T-helper 1 cell treated with Interleukin-12 subunit alpha and Interleukin-12 subunit beta and Interleukin-4 antibody, amounts not matched to agents 30 μg/mL and 1 μg/mL, for 36 hours (primary cell): ENCODE measurements around the gene JSRP1.

Experiments used
- H3K27ac Mint-ChIP-seq: one replicate; pipeline ENCODE4 v1.8.0; 2021; ENCODE audit warnings: mild to moderate bottlenecking, mixed read lengths
- H3K27me3 Mint-ChIP-seq: one replicate; pipeline ENCODE4 v1.8.0; 2021; ENCODE audit warnings: low read depth, mixed read lengths
- H3K36me3 Mint-ChIP-seq: one replicate; pipeline ENCODE4 v1.8.0; 2021; ENCODE audit warnings: low read depth, mixed read lengths
- H3K4me1 Mint-ChIP-seq: one replicate; pipeline ENCODE4 v1.8.0; 2021; ENCODE audit warnings: low read depth, mixed read lengths
- H3K4me3 Mint-ChIP-seq: one replicate; pipeline ENCODE4 v1.8.0; 2021; ENCODE audit warnings: mild to moderate bottlenecking, moderate library complexity, mixed read lengths
- H3K9me3 Mint-ChIP-seq: one replicate; pipeline ENCODE4 v1.8.0; 2021; ENCODE audit warnings: mixed read lengths

JSRP1 gene

DNA sequence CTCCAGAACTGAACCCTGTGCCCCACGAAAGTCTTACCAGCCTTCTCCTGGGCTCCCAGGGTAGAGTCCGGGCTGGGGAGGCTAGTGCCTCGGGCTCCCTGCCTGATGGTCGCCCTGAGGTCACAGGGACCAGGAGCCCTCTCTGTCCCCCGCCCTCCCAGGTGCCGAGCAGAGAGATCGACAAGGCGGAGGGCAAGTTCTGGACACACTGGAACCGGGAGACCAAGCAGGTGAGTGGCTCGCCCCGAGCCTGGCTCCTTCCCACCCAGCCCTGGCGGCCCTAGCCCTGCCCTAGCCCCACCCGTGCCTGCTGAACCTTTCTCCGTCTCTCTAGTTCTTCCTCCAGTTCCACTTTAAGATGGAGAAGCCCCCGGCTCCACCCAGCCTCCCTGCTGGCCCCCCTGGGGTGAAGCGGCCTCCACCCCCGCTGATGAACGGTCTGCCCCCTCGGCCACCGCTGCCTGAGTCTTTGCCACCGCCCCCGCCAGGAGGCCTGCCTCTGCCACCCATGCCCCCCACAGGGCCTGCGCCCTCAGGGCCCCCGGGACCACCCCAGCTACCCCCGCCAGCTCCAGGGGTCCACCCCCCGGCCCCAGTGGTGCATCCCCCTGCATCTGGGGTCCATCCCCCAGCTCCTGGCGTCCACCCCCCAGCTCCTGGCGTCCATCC, 8.7 kb downstream of the JSRP1 start:
- Mint-ChIP-seq H3K4me1 (peaks cover 6% of the 10 kb centered on the region), H3K27ac (no peak overlapping the region), H3K36me3 (peaks cover 17% of the 10 kb centered on the region), H3K9me3 (no peaks in the 10 kb centered on the region), H3K4me3 (no peak overlapping the region), H3K27me3 (peaks cover 2% of the 10 kb centered on the region)

DNA sequence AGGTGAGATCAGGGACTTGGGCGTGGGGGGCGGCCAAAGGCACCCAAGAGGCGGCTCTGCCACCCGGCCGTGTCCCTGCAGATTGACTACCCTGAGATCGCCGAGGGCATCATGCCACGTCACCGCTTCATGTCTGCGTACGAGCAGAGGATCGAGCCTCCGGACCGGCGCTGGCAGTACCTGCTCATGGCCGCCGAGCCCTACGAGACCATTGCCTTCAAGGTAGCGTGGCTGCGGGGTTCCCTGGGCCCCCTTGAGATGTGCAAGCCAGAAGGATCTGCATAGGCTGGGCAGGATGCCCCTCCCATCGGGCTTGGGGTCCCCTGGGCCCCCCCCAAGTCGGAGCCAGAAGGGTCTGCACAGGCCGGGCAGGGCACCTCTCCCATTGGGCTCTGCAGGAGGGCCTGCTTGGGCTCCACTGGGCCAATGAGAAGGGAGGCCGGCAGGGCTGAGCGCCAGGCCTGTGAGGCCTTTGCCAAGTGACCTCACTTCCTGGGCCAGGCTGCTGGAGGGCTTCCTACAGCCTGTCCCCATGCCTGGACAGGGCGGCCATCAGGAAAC, 9.3 kb downstream of the JSRP1 start:
- Mint-ChIP-seq H3K36me3 (peaks cover 21% of the 10 kb centered on the region), H3K27ac (no peak overlapping the region), H3K4me1 (peaks cover 10% of the 10 kb centered on the region), H3K27me3 (no peaks in the 10 kb centered on the region), H3K9me3 (no peaks in the 10 kb centered on the region), H3K4me3 (no peak overlapping the region)

DNA sequence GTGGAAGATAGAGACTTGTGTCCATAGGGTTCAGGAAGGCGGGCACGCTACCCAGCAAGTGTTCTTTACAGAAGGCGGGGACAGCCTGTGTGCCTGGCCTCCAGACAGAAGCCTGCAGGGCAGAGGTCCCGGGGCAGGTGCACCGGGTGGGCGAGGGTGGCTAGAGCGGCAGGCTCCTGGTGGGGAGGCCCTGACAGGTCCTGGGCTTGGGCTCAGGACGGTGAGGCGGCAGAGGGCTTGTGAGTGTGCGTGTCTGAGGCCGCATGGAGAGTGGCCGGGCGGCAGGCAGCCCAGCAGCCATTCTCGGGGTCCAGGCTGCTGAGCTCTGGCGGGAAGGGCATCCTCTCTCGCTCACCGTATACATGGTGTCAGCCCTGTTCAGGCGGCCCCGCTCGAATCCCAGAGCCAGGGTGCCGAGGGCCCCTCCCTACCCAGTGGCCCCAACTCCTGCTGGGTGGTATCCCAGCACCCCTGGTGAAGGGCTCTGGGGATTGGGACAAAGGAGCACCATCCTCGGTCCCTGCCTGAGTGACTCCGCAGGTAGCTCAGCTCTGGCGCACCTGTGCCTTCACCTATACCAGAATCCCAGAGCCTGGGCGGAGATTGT, 10.1 kb downstream of the JSRP1 start:
- Mint-ChIP-seq H3K9me3 (no peaks in the 10 kb centered on the region), H3K4me3 (no peak overlapping the region), H3K36me3 (peaks cover 21% of the 10 kb centered on the region), H3K27ac (no peak overlapping the region), H3K27me3 (no peaks in the 10 kb centered on the region), H3K4me1 (peaks cover 13% of the 10 kb centered on the region)

DNA sequence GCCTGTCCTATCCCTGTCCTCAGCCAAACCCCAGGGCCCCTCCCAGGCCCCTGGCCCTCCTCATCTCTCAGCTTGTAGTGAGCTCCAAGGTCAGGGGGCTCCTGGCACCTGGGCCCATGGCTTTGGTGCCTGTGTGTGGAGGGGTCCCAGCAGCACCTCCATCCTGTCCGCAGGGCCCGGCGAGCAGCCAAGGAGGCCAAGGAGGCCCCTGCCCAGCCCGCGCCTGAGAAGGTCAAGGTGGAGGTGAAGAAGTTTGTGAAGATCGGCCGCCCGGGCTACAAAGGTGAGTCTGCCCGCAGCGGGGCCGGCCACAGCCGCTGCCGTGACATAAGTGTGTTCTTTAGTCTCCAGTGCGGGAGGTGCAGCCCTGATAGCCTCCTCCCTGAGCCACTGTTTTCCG, 10.9 kb downstream of the JSRP1 start:
- peaks cover 23% of the 10 kb centered on the region for H3K36me3 Mint-ChIP-seq
- H3K27me3 Mint-ChIP-seq = no peaks in the 10 kb centered on the region
- H3K27ac Mint-ChIP-seq = no peak overlapping the region
- H3K4me1 Mint-ChIP-seq = peaks cover 22% of the 10 kb centered on the region
- H3K4me3 Mint-ChIP-seq = no peak overlapping the region
- no peaks in the 10 kb centered on the region for H3K9me3 Mint-ChIP-seq

DNA sequence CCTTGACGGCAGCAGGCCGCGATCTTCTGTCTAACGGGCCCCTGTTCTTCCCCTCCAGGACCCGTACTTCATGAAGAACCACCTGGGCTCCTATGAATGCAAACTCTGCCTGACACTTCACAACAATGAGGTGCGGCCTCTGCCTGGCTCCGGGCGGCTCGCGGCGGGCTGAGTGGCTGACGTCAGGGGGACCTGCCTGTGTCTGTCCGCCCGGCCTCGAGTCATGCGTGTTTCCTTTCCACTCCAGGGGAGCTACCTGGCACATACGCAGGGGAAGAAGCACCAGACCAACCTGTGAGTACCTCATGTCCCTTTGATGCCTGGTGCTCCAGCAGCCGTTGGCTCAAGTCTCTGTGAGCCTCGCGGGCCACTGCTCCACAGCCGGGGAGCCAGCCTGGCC, 11.7 kb downstream of the JSRP1 start:
- Mint-ChIP-seq H3K27me3 (no peaks in the 10 kb centered on the region), H3K4me1 (peaks cover 25% of the 10 kb centered on the region), H3K4me3 (no peak overlapping the region), H3K27ac (no peak overlapping the region), H3K36me3 (peaks cover 27% of the 10 kb centered on the region), H3K9me3 (no peaks in the 10 kb centered on the region)

DNA sequence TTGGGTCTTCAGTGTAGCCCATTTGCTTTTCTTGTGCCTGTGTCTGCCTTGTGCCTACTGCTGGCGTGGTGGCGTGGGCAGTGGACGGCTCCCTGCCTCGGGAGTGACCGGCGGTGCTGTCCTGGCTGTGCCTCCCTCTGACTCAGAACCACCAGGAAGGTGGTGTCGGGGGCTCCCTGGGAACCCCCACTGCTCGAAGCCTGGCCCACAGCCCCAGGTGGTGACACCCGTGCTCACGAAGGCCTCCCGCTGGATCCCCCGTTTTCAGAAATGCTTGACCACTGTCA, 12.1 kb downstream of the JSRP1 start:
- Mint-ChIP-seq H3K9me3 (no peaks in the 10 kb centered on the region), H3K27ac (no peak overlapping the region), H3K27me3 (no peaks in the 10 kb centered on the region), H3K4me3 (no peak overlapping the region), H3K4me1 (peaks cover 26% of the 10 kb centered on the region), H3K36me3 (peaks cover 29% of the 10 kb centered on the region)

DNA sequence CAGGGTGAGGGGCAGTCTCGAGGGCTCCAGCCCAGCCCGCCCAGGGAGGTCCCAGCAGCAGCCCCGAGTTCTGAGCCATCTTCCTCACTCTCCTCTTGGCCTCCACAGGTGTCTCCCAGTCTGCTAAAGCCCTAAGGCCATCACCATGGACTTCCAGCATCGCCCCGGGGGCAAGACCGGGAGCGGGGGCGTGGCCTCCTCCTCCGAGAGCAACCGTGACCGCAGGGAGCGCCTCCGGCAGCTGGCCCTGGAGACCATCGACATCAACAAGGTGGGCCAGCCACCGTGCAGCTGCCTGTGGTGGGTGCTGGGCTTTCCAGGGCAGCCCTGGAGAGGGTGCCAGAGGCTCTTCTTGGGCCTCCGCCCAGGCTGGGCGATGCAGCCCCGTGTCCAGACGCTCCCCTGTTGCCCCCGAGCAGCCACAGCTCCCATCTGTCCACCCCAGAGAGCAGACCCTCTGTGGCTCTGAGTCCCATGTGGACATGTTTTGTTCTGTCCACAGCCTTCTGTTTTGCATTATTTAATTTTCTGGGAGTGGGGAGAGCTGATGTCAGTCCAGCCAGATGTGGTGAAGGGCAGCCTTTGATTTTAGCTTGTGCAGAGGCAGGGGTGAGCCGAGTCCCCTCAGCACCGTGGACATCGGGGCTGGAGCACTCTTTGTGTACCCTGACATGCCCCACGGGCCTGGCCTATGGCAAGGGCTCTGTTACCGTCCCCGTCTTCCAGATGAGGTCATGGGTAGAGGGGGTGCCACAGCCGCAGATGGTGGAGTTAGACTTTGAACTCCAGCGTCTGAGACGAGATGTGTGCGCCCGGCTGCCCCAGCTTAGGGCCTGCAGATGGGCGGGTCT, 12.7 kb downstream of the JSRP1 start:
- peaks cover 30% of the 10 kb centered on the region for H3K4me1 Mint-ChIP-seq
- no peaks in the 10 kb centered on the region for H3K27me3 Mint-ChIP-seq
- no peaks in the 10 kb centered on the region for H3K9me3 Mint-ChIP-seq
- H3K27ac Mint-ChIP-seq = no peak overlapping the region
- no peak overlapping the region for H3K4me3 Mint-ChIP-seq
- H3K36me3 Mint-ChIP-seq = peaks cover 29% of the 10 kb centered on the region

DNA sequence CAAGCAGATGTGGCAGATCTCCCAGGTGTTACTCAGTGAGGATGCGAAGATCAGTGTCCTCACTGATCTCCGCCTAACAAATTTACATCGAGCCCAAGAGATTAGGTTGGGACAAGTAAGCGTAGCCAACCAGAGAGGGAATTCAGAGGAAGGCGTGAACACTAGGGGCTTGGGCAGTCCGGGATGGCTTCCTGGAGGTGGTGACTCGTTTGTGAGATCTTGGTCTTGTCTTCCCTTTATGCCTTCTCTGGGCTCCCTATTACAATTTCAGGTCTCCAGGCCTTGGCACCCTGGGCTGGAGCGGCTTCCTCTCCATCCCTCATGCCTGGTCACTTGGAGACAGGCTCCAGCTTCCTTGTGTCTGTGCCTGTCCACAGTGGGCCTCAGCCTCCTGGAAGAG, 13.4 kb downstream of the JSRP1 start:
- H3K4me3 Mint-ChIP-seq = no peak overlapping the region
- no peak overlapping the region for H3K27ac Mint-ChIP-seq
- H3K4me1 Mint-ChIP-seq = peaks cover 37% of the 10 kb centered on the region

DNA sequence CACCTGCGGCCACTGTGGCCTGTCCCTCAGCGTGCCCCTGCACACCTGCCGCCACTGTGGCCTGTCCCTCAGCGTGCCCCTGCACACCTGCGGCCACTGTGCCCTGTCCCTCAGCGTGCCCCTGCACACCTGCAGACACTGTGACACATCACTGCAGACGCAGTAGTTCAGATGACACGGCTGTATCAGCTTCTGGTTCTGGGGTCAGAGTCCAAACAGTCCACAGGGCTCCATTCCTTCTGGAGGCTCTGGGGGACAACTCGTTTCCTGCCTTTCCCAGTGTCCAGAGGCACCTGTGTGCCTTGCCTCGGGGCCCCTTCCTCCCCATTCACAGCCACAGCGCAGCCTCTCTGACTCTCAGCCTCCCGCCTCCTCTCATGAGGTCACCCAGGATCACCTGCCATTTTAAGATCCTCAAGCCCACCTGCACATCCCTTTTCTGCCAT, 14.1 kb downstream of the JSRP1 start:
- Mint-ChIP-seq H3K9me3 (no peaks in the 10 kb centered on the region), H3K27me3 (no peaks in the 10 kb centered on the region), H3K36me3 (peaks cover 37% of the 10 kb centered on the region), H3K4me1 (peaks cover 42% of the 10 kb centered on the region), H3K27ac (no peak overlapping the region), H3K4me3 (peak overlapping the region; percentile 44)

More for the DNA sequence above, 13.4 kb downstream of the JSRP1 start:
- H3K27me3 Mint-ChIP-seq = no peaks in the 10 kb centered on the region
- H3K9me3 Mint-ChIP-seq = no peaks in the 10 kb centered on the region
- peaks cover 34% of the 10 kb centered on the region for H3K36me3 Mint-ChIP-seq

DNA sequence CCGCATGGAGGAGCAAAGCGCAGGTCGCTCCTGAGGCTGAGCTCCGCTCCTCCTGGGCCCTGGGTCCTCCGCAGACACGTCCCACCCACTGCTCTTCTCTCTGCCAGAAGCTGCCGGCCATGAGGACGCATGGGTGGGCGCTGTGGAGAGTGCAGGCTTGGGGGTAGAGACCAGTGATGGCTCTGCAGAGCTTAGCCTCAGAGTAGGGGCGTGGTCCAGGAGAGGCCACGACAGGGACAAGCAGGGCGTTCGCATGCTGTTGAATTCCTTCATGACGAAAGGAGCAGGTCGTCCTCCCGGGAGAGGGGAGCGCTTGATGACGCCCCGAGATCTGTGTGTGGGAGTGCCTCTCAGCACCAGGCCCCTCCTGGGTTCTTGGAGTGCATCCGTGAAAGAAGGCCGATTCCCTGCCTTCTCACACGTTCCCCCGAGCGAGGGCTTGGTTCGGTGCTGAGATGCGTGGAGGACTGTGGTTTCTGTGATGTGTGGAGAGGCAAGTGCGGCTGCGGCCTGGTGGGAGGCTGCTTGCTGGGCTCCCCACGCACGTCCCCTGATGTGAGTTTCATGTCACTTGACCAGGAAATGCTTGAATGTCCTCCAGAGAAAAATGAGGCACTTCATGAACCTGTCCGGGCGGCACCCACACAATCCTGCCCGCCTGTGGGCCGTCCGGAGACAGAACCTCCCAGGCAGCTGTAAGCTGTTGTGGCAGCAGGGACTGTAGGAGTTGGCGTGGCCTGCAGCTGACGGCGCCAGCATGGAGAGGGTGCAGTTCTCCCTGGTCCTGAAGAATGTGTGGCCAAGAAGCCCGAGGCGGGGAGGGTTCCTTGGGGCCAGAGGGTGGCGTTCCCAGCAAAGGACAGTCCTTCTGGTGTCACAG, 15.1 kb downstream of the JSRP1 start:
- Mint-ChIP-seq H3K4me3 (peak overlapping the region; percentile 98), H3K4me1 (peaks cover 46% of the 10 kb centered on the region), H3K27ac (no peak overlapping the region), H3K9me3 (no peaks in the 10 kb centered on the region), H3K27me3 (no peaks in the 10 kb centered on the region), H3K36me3 (peaks cover 38% of the 10 kb centered on the region)

DNA sequence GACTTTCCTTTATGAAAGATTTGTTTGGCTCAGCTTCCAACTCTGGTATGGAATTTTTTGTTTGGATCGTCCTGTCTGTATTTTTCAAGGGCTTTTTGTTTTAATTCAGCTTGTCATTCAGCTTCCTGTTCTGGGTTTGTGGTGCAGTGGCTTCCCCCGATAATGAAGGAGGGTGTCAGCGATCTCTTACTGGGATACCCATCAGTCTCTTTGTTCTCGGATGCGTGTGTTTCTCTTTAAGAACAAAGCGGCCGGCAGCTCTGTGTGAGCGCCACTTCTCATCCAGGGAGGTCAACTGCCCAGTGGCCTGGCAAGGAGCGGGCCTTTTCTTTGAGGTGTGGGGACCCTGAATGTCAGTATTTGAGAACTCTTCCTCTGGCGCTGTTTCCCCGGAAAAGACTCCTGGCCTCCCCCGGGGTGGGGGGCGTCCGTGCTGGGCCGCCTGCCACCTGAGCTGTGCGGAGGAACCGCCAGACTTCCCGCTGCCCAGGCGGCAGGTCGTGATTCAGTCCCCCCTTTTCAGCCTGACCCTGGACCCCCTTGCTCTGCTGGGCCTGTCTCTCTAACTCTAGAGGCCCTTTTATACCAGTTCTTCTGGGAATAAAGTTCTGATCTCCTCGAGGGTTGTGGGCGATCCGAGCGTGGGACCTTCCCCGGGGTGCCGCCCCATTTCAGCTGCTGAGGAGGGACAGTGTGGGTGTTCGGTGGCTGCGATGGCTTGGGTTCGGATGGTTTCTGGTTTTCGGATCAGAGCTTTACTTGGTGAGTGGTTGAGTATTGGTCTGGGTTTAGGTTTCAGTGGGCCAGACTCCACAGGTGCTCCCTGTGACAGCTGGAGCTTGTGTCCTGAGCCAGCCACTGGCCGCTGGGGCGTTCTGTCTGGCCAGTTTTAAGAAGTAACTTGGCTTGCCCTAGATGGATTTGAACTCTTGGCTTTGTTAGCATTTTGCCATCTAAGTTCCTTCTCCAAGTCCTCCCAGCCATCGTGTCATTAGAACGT, 16.1 kb downstream of the JSRP1 start:
- peak overlapping the region; percentile 82 for H3K27ac Mint-ChIP-seq
- no peaks in the 10 kb centered on the region for H3K27me3 Mint-ChIP-seq
- H3K4me1 Mint-ChIP-seq = peaks cover 48% of the 10 kb centered on the region
- peaks cover 38% of the 10 kb centered on the region for H3K36me3 Mint-ChIP-seq
- H3K9me3 Mint-ChIP-seq = no peaks in the 10 kb centered on the region
- H3K4me3 Mint-ChIP-seq = peak overlapping the region; percentile 98

DNA sequence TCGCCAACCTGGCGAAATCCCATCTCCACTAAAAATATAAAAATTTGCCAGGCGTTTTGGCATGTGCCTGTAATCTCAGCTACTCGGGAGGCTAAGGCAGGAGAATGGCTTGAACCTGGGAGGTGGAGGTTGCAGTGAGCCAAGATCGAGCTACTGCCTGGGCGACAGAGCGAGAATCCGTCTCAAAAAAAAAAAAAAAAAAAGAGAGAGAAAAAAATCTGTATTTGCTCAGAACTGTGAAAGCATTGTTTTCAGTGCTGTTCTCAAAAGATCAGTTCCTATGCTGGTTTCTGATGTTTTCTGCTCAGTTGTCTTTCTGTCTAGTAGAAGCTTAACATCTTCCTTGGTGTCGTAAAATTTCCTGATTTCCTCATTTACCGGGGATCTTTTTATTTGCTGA, 17.0 kb downstream of the JSRP1 start:
- H3K9me3 Mint-ChIP-seq = no peaks in the 10 kb centered on the region
- peaks cover 36% of the 10 kb centered on the region for H3K36me3 Mint-ChIP-seq
- peaks cover 56% of the 10 kb centered on the region for H3K4me1 Mint-ChIP-seq
- peak overlapping the region; percentile 82 for H3K27ac Mint-ChIP-seq
- H3K4me3 Mint-ChIP-seq = peak overlapping the region; percentile 98
- no peaks in the 10 kb centered on the region for H3K27me3 Mint-ChIP-seq

DNA sequence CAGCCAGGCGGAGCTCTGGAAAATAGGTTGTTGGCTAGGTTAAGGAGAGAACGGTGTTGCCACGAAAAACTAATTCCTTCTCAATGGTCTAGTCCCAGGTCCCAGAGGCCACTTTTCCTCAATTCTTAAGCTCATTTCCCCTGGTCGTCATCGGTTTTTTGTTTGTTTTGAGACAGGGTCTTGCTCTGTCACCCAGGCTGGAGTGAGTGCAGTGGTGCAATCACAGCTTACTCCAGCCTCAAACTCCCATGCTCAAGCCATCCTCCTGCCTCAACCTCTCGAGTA, 18.4 kb downstream of the JSRP1 start:
- Mint-ChIP-seq H3K9me3 (no peaks in the 10 kb centered on the region), H3K4me3 (peak overlapping the region; percentile 98), H3K36me3 (peaks cover 37% of the 10 kb centered on the region), H3K27me3 (no peaks in the 10 kb centered on the region), H3K4me1 (peaks cover 57% of the 10 kb centered on the region), H3K27ac (peak overlapping the region; percentile 88)
